ENCODE results near the gene CALML3. TPM values are rescaled to one million over a fixed set of nuclear protein-coding genes. Genes with fewer than 3 reads are reported as not detected.
"Not testable (repeated sequence)": the region's sequence is repeated elsewhere in the genome, so short reads cannot be mapped to it uniquely, and the experiment has no call there.

The CALML3 gene
- polyA plus RNA-seq, 5 donors = 0.49 to 0.85 (median 0.55) TPM

- DNase-seq = no peak
These were observed 28.8 kb downstream of the CALML3 start for GRCh38 chr10:5553400-5554170.

- no peak for DNase-seq
These were observed 30.3 kb downstream of the CALML3 start for GRCh38 chr10:5555021-5555510.

- no peak for DNase-seq
These were observed 31.1 kb downstream of the CALML3 start for GRCh38 chr10:5555881-5556280.

- no peak for DNase-seq
These were observed 31.8 kb downstream of the CALML3 start for GRCh38 chr10:5556576-5556975.

- no peak for DNase-seq
These were observed 32.4 kb downstream of the CALML3 start for GRCh38 chr10:5557040-5557721.

- DNase-seq = no peak
These were observed 33.3 kb downstream of the CALML3 start for GRCh38 chr10:5557799-5558771.

GRCh38 chr10:5559022-5559421 is 34.3 kb downstream of the CALML3 start:
- not testable (repeated sequence) for DNase-seq

GRCh38 chr10:5559642-5560141 is 34.9 kb downstream of the CALML3 start:
- no peak for DNase-seq

- no peak for DNase-seq
These were observed 35.5 kb downstream of the CALML3 start for GRCh38 chr10:5560142-5560816.

GRCh38 chr10:5560817-5561703 is 36.3 kb downstream of the CALML3 start:
- DNase-seq = no peak

GRCh38 chr10:5561704-5562645 is 37.2 kb downstream of the CALML3 start:
- no peak for DNase-seq

GRCh38 chr10:5563321-5563961 is 38.7 kb downstream of the CALML3 start:
- DNase-seq = no peak

GRCh38 chr10:5563991-5564536 is 39.3 kb downstream of the CALML3 start:
- no peak for DNase-seq

GRCh38 chr10:5564537-5565204 is 39.9 kb downstream of the CALML3 start:
- DNase-seq = no peak

- DNase-seq = no peak
These were observed 40.4 kb downstream of the CALML3 start for GRCh38 chr10:5565205-5565545.

- DNase-seq = no peak
These were observed 41.2 kb downstream of the CALML3 start for GRCh38 chr10:5565671-5566581.
